ENCODE results near the gene CLOCK. TPM values are rescaled to one million over a fixed set of nuclear protein-coding genes. Genes with fewer than 3 reads are reported as not detected.

The CLOCK gene
- total and polyA plus RNA-seq, 10 of the 15 experiments (the other 5 are each of a cell fraction or from before 2014, with no cell fraction given): 2.8 to 11.7 (median 10.4) TPM

GRCh38 chr4:55507612-55508011, 39.1 kb downstream of the CLOCK start:
- CTCF ChIA-PET: no interaction called here
- H3K9me3 ChIP-seq (replicated peaks; ENCODE audit: control insufficient read depth, insufficient read depth, low read length): no peaks in the 10 kb centered on the region
- RAD21 ChIA-PET (ENCODE audit: unreplicated experiment): no interaction called here
- H3K79me2 ChIP-seq (ENCODE audit: control insufficient read depth, insufficient read depth, low read length): no peaks in the 10 kb centered on the region
- ATAC-seq (no peak), FAIRE-seq (no peak), DNase-seq (ENCODE audit: low read depth, low spot score) (no peak)
- TF ChIP-seq CHD2 (IDR thresholded peaks at IDR 0.05; ENCODE audit: borderline replicate concordance, low read depth, low read length): no peak
- TF ChIP-seq TCF12 (IDR thresholded peaks at IDR 0.05; ENCODE audit: low read depth, low read length): no peak
- no peak for TF ChIP-seq NKRF (conservative IDR thresholded peaks at IDR 0.05)
- no peak for TF ChIP-seq CBX5 (IDR thresholded peaks at IDR 0.05; ENCODE audit: low read depth)
- no peak for TF ChIP-seq PAX8 (IDR thresholded peaks at IDR 0.05)
- TF ChIP-seq NRF1 (conservative IDR thresholded peaks at IDR 0.05; ENCODE audit: low read depth, low read length): no peak
- no peak for TF ChIP-seq RUNX3 (IDR thresholded peaks at IDR 0.05; ENCODE audit: low read length)
- no peak for TF ChIP-seq BCL11A (IDR thresholded peaks at IDR 0.05; ENCODE audit: low read depth, low read length)
- no peak for TF ChIP-seq SMAD5 (IDR thresholded peaks at IDR 0.05; ENCODE audit: low read depth)
- H3K36me3 ChIP-seq (ENCODE audit: control insufficient read depth in 2 of 2, insufficient read depth in 2 of 2, low read length in 1 of 2): no peaks in the 10 kb centered on the region
- SMC1A ChIA-PET (ENCODE audit: uncharacterized antibody, unreplicated experiment): interaction anchor here (1.1 kb wide), 1 partner anchor 28 kb away, joined by 3 read pairs; no protein-coding TSS in a partner anchor
- no peak overlapping the region for H2AFZ ChIP-seq (ENCODE audit: control insufficient read depth, low read depth, low read length)
- no peaks in the 10 kb centered on the region for H3K27me3 ChIP-seq (replicated peaks in 1 of 2; ENCODE audit: control insufficient read depth in 2 of 2, insufficient read depth in 2 of 2, low read length in 1 of 2)
- no peak overlapping the region for H3K27ac ChIP-seq (ENCODE audit: control insufficient read depth, insufficient read depth)
- POLR2A ChIA-PET: no interaction called here
- BruUV-seq (replicated peaks): no TSS peak
- H3K9ac ChIP-seq (ENCODE audit: control insufficient read depth, insufficient read depth, low read length): no peak overlapping the region
- H3K4me1 ChIP-seq (ENCODE audit: control insufficient read depth, insufficient read depth, low read length): no peaks in the 10 kb centered on the region
- H3K4me3 ChIP-seq: no peak overlapping the region
- no peaks in the 10 kb centered on the region for H4K20me1 ChIP-seq (ENCODE audit: control insufficient read depth, insufficient read depth)
- in situ Hi-C loops (cut with MboI) (no loop called here), intact Hi-C loops (cut with micrococcal nuclease; ENCODE audit: unreplicated experiment) (no loop called here)
- 62% methylated on average over 1 of the region's 1 CpG for WGBS (ENCODE audit: insufficient coverage, insufficient replicate concordance, low lambda C conversion rate, missing lambda C conversion rate)
- no peak overlapping the region for H3K4me2 ChIP-seq (ENCODE audit: control insufficient read depth, insufficient read depth)
